SU-DHL-6 (cell line): ENCODE data around the gene CFAP74.

Experiments used
- H2AFZ ChIP-seq: fragments of 200-600 bp; sonication (generic); 2 replicates; pipeline ENCODE4 v1.6.1; 2014; ENCODE audit warnings: low read depth, mild to moderate bottlenecking, moderate library complexity, mixed read lengths, antibody characterized with exemption, low read length; ENCODE audit not compliant: severe bottlenecking
- H3F3A ChIP-seq: fragments of 200-600 bp; shearing (Covaris generic); 2 replicates; pipeline ENCODE4 v1.6.0; 2016; ENCODE audit warnings: antibody characterized with exemption, mild to moderate bottlenecking; ENCODE audit not compliant: insufficient read depth
- H3K27ac ChIP-seq: fragments of 200-600 bp; sonication (generic); 2 replicates; pipeline ENCODE4 v1.5.1; 2016; ENCODE audit warnings: low read depth, mild to moderate bottlenecking, low read length, moderate library complexity, mixed read lengths
- H3K27me3 ChIP-seq: fragments of 200-600 bp; sonication (generic), shearing (Covaris generic); 2 replicates; pipeline ENCODE4 v1.6.0; 2014; ENCODE audit warnings: mild to moderate bottlenecking, low read length
- H3K36me3 ChIP-seq: fragments of 200-600 bp; sonication (generic); 2 replicates; pipeline ENCODE4 v1.6.1; 2014; ENCODE audit warnings: mild to moderate bottlenecking, low read length, mixed read lengths
- H3K4me2 ChIP-seq: fragments of 300-600, 200-600 bp; shearing (Covaris generic), sonication (generic); 2 replicates; pipeline ENCODE4 v1.6.0; 2014; ENCODE audit warnings: low read length, low read depth, mild to moderate bottlenecking; ENCODE audit not compliant: poor library complexity, severe bottlenecking
- H3K4me3 ChIP-seq: fragments of 200-600 bp; sonication (generic); 2 replicates; pipeline ENCODE4 v1.5.1; 2014; ENCODE audit warnings: antibody characterized with exemption, low read length, mild to moderate bottlenecking, mixed read lengths; ENCODE audit not compliant: insufficient read depth, poor library complexity, severe bottlenecking
- H3K79me2 ChIP-seq: fragments of 200-600 bp; sonication (generic); 2 replicates; pipeline ENCODE4 v1.6.1; 2014; ENCODE audit warnings: mild to moderate bottlenecking, low read length, moderate library complexity; ENCODE audit not compliant: insufficient read depth
- H3K9ac ChIP-seq: fragments of 200-600 bp; sonication (generic); 2 replicates; pipeline ENCODE4 v1.7.0; 2014; ENCODE audit warnings: mild to moderate bottlenecking, low read length
- H3K9me2 ChIP-seq: fragments of 200-600 bp; sonication (generic); replicated peaks from 2 replicates; pipeline ENCODE4 v1.6.1; 2014; ENCODE audit warnings: low read length; ENCODE audit not compliant: insufficient read depth
- H3K9me3 ChIP-seq: fragments of 200-600 bp; sonication (generic); 2 replicates; pipeline ENCODE4 v1.6.1; 2014; ENCODE audit warnings: low read length, mixed read lengths; ENCODE audit not compliant: insufficient read depth
- H4K20me1 ChIP-seq: fragments of 200-600 bp; sonication (generic); 2 replicates; pipeline ENCODE4 v1.6.1; 2014; ENCODE audit warnings: low read depth, mild to moderate bottlenecking, antibody characterized with exemption, low read length, moderate library complexity, mixed read lengths
- CTCF ChIP-seq: fragments of 200-600 bp; sonication (generic); IDR thresholded peaks from one replicate; pipeline ENCODE4 v1.5.1; 2017; ENCODE audit warnings: antibody characterized with exemption, mild to moderate bottlenecking, low read length, moderate library complexity; ENCODE audit not compliant: insufficient read depth, poor library complexity, severe bottlenecking
- EZH2phosphoT487 ChIP-seq: fragments of 200-600 bp; sonication (generic), shearing (Covaris generic); conservative IDR thresholded peaks from 2 replicates; pipeline ENCODE4 v1.6.1; 2018; ENCODE audit warnings: mild to moderate bottlenecking, antibody characterized with exemption, low read length, moderate library complexity, mixed read lengths

CFAP74 gene

GRCh38 chr1:1968767-1969504 is 34.6 kb downstream of the CFAP74 start:
- Histone ChIP-seq H3K4me2 (no peak overlapping the region), H3K27me3 (no peaks in the 10 kb centered on the region), H2AFZ (no peak overlapping the region), H3K79me2 (no peaks in the 10 kb centered on the region), H3K9ac (no peak overlapping the region), H3K27ac (no peak overlapping the region), H3F3A (no peaks in the 10 kb centered on the region), H3K9me2 (no peaks in the 10 kb centered on the region), H3K36me3 (no peaks in the 10 kb centered on the region), H3K4me3 (no peak overlapping the region), H4K20me1 (no peaks in the 10 kb centered on the region), H3K9me3 (no peaks in the 10 kb centered on the region)
- TF ChIP-seq CTCF: no peak
- TF ChIP-seq EZH2phosphoT487: no peak

DNA sequence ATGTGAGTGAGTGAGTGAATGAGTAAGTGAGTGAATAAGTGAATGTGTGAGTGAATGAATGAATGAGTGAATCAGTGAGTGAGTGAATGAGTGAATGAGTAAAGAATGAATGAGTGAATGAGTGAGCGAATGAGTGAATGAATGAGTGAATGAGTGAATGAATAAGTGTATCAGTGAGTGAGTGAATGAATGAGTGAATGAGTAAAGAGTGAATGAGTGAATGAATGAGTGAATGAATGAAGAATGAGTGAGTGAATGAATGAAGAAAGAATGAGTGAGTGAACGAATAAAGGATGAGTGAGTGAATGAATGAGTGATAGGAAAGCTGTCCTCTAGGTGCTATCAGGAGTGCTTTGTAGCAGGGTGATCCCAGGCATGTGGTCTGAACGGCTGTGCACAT is 35.7 kb downstream of the CFAP74 start:
- no peak overlapping the region for H3K27ac ChIP-seq
- no peak overlapping the region for H3K4me3 ChIP-seq
- H3F3A ChIP-seq: no peaks in the 10 kb centered on the region
- H3K4me2 ChIP-seq: no peak overlapping the region
- no peak for TF ChIP-seq CTCF
- no peak for TF ChIP-seq EZH2phosphoT487
- no peaks in the 10 kb centered on the region for H3K27me3 ChIP-seq
- no peaks in the 10 kb centered on the region for H3K79me2 ChIP-seq
- no peak overlapping the region for H3K9ac ChIP-seq
- H3K9me3 ChIP-seq: no peaks in the 10 kb centered on the region
- H3K9me2 ChIP-seq: no peaks in the 10 kb centered on the region
- no peak overlapping the region for H2AFZ ChIP-seq
- no peaks in the 10 kb centered on the region for H3K36me3 ChIP-seq
- H4K20me1 ChIP-seq: no peaks in the 10 kb centered on the region

GRCh38 chr1:1967151-1967550 is 36.4 kb downstream of the CFAP74 start:
- Histone ChIP-seq H3K4me2 (no peak overlapping the region), H3K79me2 (no peaks in the 10 kb centered on the region), H4K20me1 (no peaks in the 10 kb centered on the region), H3K9ac (no peak overlapping the region), H3K9me2 (no peaks in the 10 kb centered on the region), H3K9me3 (no peaks in the 10 kb centered on the region), H3K27me3 (no peaks in the 10 kb centered on the region), H3F3A (no peaks in the 10 kb centered on the region), H2AFZ (no peak overlapping the region), H3K27ac (no peak overlapping the region), H3K4me3 (no peak overlapping the region), H3K36me3 (no peaks in the 10 kb centered on the region)
- TF ChIP-seq CTCF: no peak
- TF ChIP-seq EZH2phosphoT487: no peak
